Measurements from ENCODE around the gene DNAJC7. TPM values are rescaled to one million over a fixed set of nuclear protein-coding genes. Genes with fewer than 3 reads are reported as not detected.

DNAJC7 gene
- total and polyA plus RNA-seq, 8 donors: 62.1 to 161 (median 137) TPM

- H3K4me1 ChIP-seq: peaks cover 0 to 22% of the 10 kb centered on the region in 2 donors
- peak; percentile 78 to 94 for TF ChIP-seq CTCF (IDR thresholded peaks at IDR 0.05)
- DNase-seq: peak; percentile 54 to 84 (median 78)
- H3K4me3 ChIP-seq: no peak overlapping the region
- no peaks in the 10 kb centered on the region for H3K9me3 ChIP-seq
- no peak overlapping the region for H3K27ac ChIP-seq
- peak; percentile 13 for ATAC-seq
- H3K36me3 ChIP-seq: no peaks in the 10 kb centered on the region
- H3K27me3 ChIP-seq: no peaks in the 10 kb centered on the region
- intact Hi-C loops (cut with DNase I): loop anchor here in 1 of 2 donors (10.0 kb wide), 1 partner anchor 52 kb away; the partner anchor contains the start of gene DNAJC7
These were observed 54.3 kb downstream of the DNAJC7 start for GRCh38 chr17:41962768-41963434.

DNA sequence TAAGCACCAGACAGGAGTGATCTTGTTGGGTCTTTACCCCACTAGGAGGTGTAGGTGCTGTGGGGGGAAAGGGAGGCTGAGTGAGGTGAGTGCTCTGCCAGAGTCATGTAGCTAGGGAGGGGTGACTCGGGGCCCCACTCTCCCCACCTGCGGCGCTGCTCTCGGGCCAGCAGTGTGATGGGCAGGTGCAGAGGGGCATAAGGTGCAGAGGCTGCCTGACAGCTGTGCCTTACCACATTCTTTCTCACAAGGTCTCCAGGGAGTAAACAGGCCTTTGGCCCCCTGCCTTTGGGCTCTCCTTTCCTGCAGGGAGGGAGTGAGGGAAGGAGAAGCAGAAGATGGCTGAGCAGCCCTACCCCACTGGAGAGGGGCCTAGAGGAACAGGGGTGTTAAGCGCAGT is 55.1 kb downstream of the DNAJC7 start:
- H3K36me3 ChIP-seq: no peaks in the 10 kb centered on the region
- no peak overlapping the region for H3K27ac ChIP-seq
- H3K4me1 ChIP-seq: peaks cover 0 to 14% of the 10 kb centered on the region in 2 donors
- H3K4me3 ChIP-seq: no peak overlapping the region
- no peak for TF ChIP-seq CTCF (IDR thresholded peaks at IDR 0.05)
- H3K9me3 ChIP-seq: no peaks in the 10 kb centered on the region
- DNase-seq (peak in 1 of 4 donors; percentile 39), ATAC-seq (no peak)
- intact Hi-C loops (cut with DNase I): loop anchor here in 1 of 2 donors (10.0 kb wide), 1 partner anchor 53 kb away; the partner anchor contains the start of gene DNAJC7
- H3K27me3 ChIP-seq: no peaks in the 10 kb centered on the region

DNA sequence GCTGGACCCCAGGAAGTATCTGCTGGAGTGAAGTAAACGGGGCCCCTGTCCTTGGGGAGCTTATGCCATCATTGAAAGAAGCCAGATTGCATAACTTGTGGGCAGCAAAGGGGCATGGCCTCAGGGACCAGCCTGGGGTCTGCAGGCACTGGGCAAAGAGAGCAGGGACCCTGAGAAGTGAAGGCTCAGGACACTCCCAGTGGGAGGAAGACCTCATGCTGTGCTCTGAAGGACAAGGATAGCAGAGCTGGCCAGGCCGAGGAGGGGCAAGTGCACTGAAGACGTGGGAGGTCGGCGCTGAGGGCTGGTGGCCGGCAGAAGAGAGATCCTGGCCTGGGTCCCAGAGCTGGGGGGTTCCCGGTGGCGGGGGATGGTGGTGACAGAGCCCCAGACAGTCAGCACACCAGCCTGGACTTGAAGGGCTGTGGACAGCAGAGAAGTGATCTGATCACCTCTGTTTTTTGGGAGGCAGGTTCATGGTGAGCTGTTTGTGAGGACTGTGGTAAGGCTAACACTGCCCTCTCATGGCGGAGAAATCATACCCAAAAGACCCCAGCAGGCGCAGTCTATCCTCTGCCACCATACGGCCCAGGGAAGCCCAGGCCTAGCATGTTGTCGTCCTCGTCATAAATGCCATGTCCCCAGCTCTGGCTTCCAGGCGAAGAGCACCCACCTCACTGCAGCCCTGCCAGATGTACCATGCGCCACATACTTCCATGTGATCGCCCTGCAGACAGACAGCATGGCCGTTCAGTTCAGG is 57.7 kb downstream of the DNAJC7 start:
- Histone ChIP-seq H3K27me3 (no peaks in the 10 kb centered on the region), H3K4me1 (peaks cover 0 to 3% of the 10 kb centered on the region in 2 donors), H3K4me3 (no peak overlapping the region), H3K36me3 (no peaks in the 10 kb centered on the region), H3K9me3 (no peaks in the 10 kb centered on the region), H3K27ac (no peak overlapping the region)
- intact Hi-C loops (cut with DNase I): loop anchor here in 1 of 2 donors (2.0 to 10.0 kb wide), 2 partner anchors 55 to 157 kb away; partner anchors contain the start of gene DNAJC7
- TF ChIP-seq CTCF (IDR thresholded peaks at IDR 0.05): no peak
- ATAC-seq (peak; percentile 75), DNase-seq (peak in 1 of 4 donors; percentile 34)

GRCh38 chr17:41959030-41959335 is 58.3 kb downstream of the DNAJC7 start:
- DNase-seq (no peak), ATAC-seq (no peak)
- intact Hi-C loops (cut with DNase I): no loop called here
- H3K4me3 ChIP-seq: no peak overlapping the region
- H3K27me3 ChIP-seq: no peaks in the 10 kb centered on the region
- H3K27ac ChIP-seq: no peak overlapping the region
- no peaks in the 10 kb centered on the region for H3K9me3 ChIP-seq
- TF ChIP-seq CTCF (IDR thresholded peaks at IDR 0.05): no peak
- H3K36me3 ChIP-seq: no peaks in the 10 kb centered on the region
- H3K4me1 ChIP-seq: peaks cover 0 to 3% of the 10 kb centered on the region in 2 donors

DNA sequence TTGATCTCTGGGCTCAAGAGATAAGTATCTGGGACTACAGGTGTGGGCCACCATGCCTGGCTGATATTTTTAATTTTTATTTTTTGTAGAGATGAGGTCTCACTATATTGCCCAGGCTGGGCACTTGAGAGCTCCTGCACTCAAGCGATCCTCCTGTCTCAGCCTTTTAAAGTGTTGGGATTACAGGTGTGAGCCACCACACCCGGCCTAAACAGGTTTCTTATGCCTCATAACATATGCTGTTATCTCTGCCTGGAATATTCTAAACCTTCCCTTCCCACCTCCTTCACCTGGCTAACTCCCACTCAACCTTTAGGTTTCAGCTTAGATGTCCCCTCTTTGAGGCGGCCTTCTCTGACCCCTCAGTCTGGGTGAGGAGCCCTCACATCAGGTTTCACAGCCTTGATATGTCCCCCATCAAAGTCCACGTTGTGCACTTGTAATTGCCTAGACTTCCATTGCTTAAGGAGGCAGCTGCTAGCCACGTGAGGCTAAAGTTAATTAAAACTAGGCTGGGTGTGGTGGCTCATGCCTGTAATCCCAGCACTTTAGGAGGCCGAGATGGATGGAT is 59.3 kb downstream of the DNAJC7 start:
- H3K27ac ChIP-seq: no peak overlapping the region
- intact Hi-C loops (cut with DNase I): no loop called here
- no peak for ATAC-seq

More for the DNA sequence above, 59.3 kb downstream of the DNAJC7 start:
- Histone ChIP-seq H3K27me3 (no peaks in the 10 kb centered on the region), H3K36me3 (no peaks in the 10 kb centered on the region), H3K9me3 (no peaks in the 10 kb centered on the region), H3K4me1 (peaks cover 0 to 3% of the 10 kb centered on the region in 2 donors), H3K4me3 (no peak overlapping the region)
- no peak for DNase-seq
- no peak for TF ChIP-seq CTCF (IDR thresholded peaks at IDR 0.05)
